HepG2 (cell line): Measurements from ENCODE around the gene THOC1.

Experiments used
- CTCF ChIP-seq: sonication (generic); formaldehyde crosslinking; IDR thresholded peaks from 2 replicates; pipeline ENCODE4 v1.5.0; 2020; ENCODE audit warnings: mild to moderate bottlenecking, missing genetic modification reagents, moderate library complexity
- EP300 ChIP-seq, 3 experiments: sonication (generic) in 1 of 3; formaldehyde crosslinking in 1 of 3; IDR thresholded peaks; 2 replicates each; pipeline versions ENCODE4 v1.5.1 to v1.6.1; 2011 to 2020; ENCODE audit warnings: low read depth in 2 of 3, low read length in 2 of 3, borderline replicate concordance in 1 of 3, improper control_type of control experiment in 1 of 3, mild to moderate bottlenecking in 1 of 3, missing genetic modification reagents in 1 of 3, moderate library complexity in 1 of 3
- PBX3 ChIP-seq: sonication (generic); formaldehyde crosslinking; IDR thresholded peaks from 2 replicates; pipeline ENCODE4 v1.8.1; 2023; ENCODE audit warnings: missing genetic modification reagents, inconsistent platforms, borderline replicate concordance
- POLR2AphosphoS5 ChIP-seq: IDR thresholded peaks from 2 replicates; pipeline ENCODE4 v1.6.1; 2012; ENCODE audit warnings: low read depth, low read length
- ZNF296 ChIP-seq: sonication (generic); formaldehyde crosslinking; conservative IDR thresholded peaks from 2 replicates; pipeline ENCODE4 v1.5.0; 2020; ENCODE audit warnings: mild to moderate bottlenecking, missing genetic modification reagents
- ZNF335 ChIP-seq: sonication (generic); formaldehyde crosslinking; IDR thresholded peaks from 2 replicates; pipeline ENCODE4 v1.4.0; 2020; ENCODE audit warnings: missing genetic modification reagents

GRCh38 chr18:285817-286216 is 18.0 kb upstream of the THOC1 start:
- TF ChIP-seq CTCF (CRISPR knock-in tag), result no peak
- no peak for TF ChIP-seq ZNF296 (CRISPR knock-in tag)
- no peak for TF ChIP-seq ZNF335 (CRISPR knock-in tag)
- TF ChIP-seq PBX3 (CRISPR knock-in tag), result no peak
- no peak for TF ChIP-seq EP300 (IDR thresholded peaks at IDR 0.05; ENCODE audit: low read depth in 2 of 2, low read length in 2 of 2)
- no peak for TF ChIP-seq EP300 (CRISPR knock-in tag; IDR thresholded peaks at IDR 0.05; ENCODE audit: borderline replicate concordance)
- TF ChIP-seq POLR2AphosphoS5, result no peak
